Measurements from ENCODE around the gene MIA2.

DNA sequence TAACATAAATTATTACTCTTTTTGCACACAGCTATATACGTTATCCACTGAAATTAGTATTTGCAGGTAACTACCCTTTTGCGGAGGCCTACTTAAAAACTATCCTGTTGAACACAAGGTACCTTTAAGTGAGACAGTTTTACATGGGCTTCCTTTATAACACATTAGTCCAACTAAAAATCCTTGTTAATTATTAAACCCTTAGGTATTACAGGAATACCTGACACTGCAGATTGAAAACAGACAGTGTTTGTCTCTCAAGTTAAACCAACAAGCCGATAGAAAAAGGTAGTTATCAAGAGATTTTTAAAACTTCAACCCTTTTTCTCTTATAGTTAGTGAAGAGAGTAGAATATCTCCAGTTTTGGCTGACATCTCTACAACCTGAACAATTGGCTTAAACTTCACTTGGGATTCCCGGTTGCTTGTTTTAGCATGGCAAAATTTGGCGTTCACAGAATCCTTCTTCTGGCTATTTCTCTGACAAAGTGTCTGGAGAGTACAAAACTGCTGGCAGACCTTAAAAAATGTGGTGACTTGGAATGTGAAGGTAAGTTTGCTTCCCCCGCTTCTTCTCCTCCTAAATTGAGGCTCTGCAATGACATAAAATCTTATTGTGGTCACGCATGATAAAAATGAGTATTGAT lies at the start of gene MIA2:
- TF ChIP-seq POLR2AphosphoS5 (IDR thresholded peaks at IDR 0.05; ENCODE audit: low read depth, low read length) (no peak), FOXP2 (optimal IDR thresholded peaks at IDR 0.05; ENCODE audit: borderline replicate concordance, extremely low read depth, extremely low read length, insufficient read depth) (no peak), TAF1 (IDR thresholded peaks at IDR 0.05; ENCODE audit: borderline replicate concordance, insufficient read depth, low read length) (no peak), SIN3A (IDR thresholded peaks at IDR 0.05; ENCODE audit: borderline replicate concordance, insufficient read depth, low read length) (no peak)

Data from PFSK-1 (cell line).